NCI-H1092 (cell line): ENCODE measurements around the gene DAZAP2.
"Not testable (repeated sequence)": the region's sequence is repeated elsewhere in the genome, so short reads cannot be mapped to it uniquely, and the experiment has no call there.

Experiments used
- DNase-seq: peaks from one replicate; lab custom pipeline; 2025; lab: John Stamatoyannopoulos, UW

Gene DAZAP2

GRCh38 chr12:51217133-51217967 is 21.3 kb upstream of the DAZAP2 start:
- no peak for DNase-seq

- peak; percentile 46 for DNase-seq
Measured at GRCh38 chr12:51217968-51218606, 20.5 kb upstream of the DAZAP2 start, which contains the start of gene POU6F1. Gene POU6F1 (minus strand): TSS chr12:51218062. CDS start chr12:51206836, 11,226 bp downstream.

GRCh38 chr12:51218607-51219161 is 19.9 kb upstream of the DAZAP2 start:
- DNase-seq: no peak

- DNase-seq: no peak
Measured at GRCh38 chr12:51219322-51219721, 19.3 kb upstream of the DAZAP2 start.

GRCh38 chr12:51219857-51220256 is 18.8 kb upstream of the DAZAP2 start:
- DNase-seq: not testable (repeated sequence)

GRCh38 chr12:51222461-51222860 is 16.2 kb upstream of the DAZAP2 start:
- no peak for DNase-seq

- no peak for DNase-seq
Measured at GRCh38 chr12:51224625-51225024, 14.0 kb upstream of the DAZAP2 start.

GRCh38 chr12:51225234-51225633 is 13.4 kb upstream of the DAZAP2 start:
- no peak for DNase-seq

- no peak for DNase-seq
Measured at GRCh38 chr12:51225771-51226170, 12.9 kb upstream of the DAZAP2 start.

- DNase-seq: not testable (repeated sequence)
Measured at GRCh38 chr12:51227112-51227511, 11.5 kb upstream of the DAZAP2 start.

GRCh38 chr12:51227962-51228361 is 10.7 kb upstream of the DAZAP2 start:
- DNase-seq: no peak

- DNase-seq: no peak
Measured at GRCh38 chr12:51229116-51229809, 9.4 kb upstream of the DAZAP2 start.

- DNase-seq: no peak
Measured at GRCh38 chr12:51232642-51233041, 6.0 kb upstream of the DAZAP2 start.

- DNase-seq: no peak
Measured at GRCh38 chr12:51234530-51234929, 4.1 kb upstream of the DAZAP2 start.

- no peak for DNase-seq
Measured at GRCh38 chr12:51238037-51238509, 553 bp upstream of the DAZAP2 start.

- DNase-seq: no peak
Measured at GRCh38 chr12:51240971-51241370, 2.3 kb downstream of the DAZAP2 start.

- DNase-seq: no peak
Measured at GRCh38 chr12:51242120-51242519, 3.5 kb downstream of the DAZAP2 start.

GRCh38 chr12:51242876-51243275 is 4.2 kb downstream of the DAZAP2 start:
- DNase-seq: no peak

- no peak for DNase-seq
Measured at GRCh38 chr12:51244269-51244668, 5.6 kb downstream of the DAZAP2 start.

GRCh38 chr12:51245476-51246253 is 7.0 kb downstream of the DAZAP2 start:
- no peak for DNase-seq

GRCh38 chr12:51246254-51246853 is 7.7 kb downstream of the DAZAP2 start:
- no peak for DNase-seq
